VCaP (cell line): Measurements from ENCODE around the gene WDR45B.
"Not testable (repeated sequence)": the region's sequence is repeated elsewhere in the genome, so short reads cannot be mapped to it uniquely, and the experiment has no call there.

Experiments
- H3K27ac ChIP-seq: fragments of 450-650 bp; 2 replicates; pipeline ENCODE4 v1.5.1; 2017
- CTCF ChIP-seq: fragments of 450-650 bp; conservative IDR thresholded peaks from 2 replicates; pipeline ENCODE4 v1.5.1; 2017; ENCODE audit warnings: mild to moderate bottlenecking, moderate library complexity

WDR45B gene

GRCh38 chr17:82583720-82584234 is 64.5 kb downstream of the WDR45B start:
- peak overlapping the region; percentile 60 for H3K27ac ChIP-seq
- no peak for TF ChIP-seq CTCF

DNA sequence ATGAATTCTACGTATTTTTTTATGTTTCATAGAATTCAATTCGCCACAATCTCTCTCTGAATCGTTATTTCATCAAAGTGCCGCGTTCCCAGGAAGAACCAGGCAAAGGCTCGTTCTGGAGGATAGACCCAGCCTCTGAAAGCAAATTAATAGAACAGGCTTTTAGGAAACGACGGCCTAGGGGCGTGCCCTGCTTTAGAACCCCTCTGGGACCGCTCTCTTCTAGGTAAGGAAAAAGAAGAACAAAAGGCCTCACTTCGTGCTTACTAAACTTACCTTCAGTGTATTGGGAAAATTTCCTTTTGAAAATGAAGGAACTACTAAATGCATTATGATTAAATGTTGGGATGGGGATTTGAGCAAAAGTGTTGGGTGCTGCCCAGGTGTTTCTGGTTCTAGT is 65.5 kb downstream of the WDR45B start:
- no peak for TF ChIP-seq CTCF
- peak overlapping the region; percentile 60 for H3K27ac ChIP-seq

DNA sequence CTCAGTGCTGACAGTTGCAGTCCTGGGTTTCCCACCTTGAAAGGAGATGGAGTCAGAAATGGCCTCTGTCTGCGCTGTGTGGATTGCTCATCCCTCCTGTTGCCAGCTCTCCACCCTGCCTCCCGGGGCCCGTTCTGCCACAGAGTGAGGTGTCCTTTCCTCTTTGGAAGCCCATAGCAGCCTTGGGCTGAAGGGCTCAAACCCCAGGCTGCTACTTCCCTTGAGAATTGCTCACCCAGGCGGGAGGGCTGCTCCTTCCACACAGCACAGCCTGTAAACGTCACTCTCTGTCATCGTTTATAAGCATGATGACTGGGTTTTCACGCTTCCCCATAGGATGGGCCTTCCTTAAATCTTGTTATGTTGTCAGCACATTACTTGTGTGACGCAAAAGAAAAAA is 66.0 kb downstream of the WDR45B start:
- peak overlapping the region; percentile 60 for H3K27ac ChIP-seq
- no peak for TF ChIP-seq CTCF

DNA sequence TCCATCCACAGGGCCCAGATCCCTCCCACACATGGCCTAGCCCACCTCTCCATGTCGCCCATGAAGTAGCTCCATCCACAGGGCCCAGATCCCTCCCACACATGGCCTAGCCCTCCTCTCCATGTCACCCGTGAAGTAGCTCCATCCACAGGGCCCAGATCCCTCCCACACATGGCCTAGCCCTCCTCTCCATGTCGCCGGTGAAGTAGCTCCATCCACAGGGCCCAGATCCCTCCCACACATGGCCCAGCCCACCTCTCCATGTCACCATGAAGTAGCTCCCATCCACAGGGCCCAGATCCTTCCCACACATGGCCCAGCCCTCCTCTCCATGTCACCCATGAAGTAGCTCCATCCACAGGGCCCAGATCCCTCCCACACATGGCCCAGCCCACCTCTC is 68.3 kb downstream of the WDR45B start:
- H3K27ac ChIP-seq: not testable (repeated sequence)

DNA sequence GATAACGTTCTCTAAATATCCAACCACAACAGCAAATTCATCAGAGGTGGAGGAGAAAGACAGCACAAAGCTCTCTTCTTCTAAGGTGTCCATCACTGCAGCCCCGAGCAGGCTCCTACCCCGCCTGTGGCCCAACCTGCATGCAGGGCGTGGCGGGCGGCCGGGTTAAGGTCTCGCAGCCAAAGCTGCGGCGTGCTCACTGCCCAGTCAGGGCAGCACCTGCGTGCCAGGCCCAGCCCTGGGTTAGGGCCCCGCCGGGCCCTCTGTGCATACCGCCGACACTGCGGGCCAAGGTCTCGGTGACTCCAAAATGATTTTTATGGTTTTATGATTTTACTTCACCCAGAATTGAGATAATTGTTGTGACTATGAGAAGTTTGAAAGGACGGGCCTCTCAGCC is 70.9 kb downstream of the WDR45B start:
- H3K27ac ChIP-seq: no peak overlapping the region; the same call in 1 of the 2 replicates
- no peak for TF ChIP-seq CTCF

DNA sequence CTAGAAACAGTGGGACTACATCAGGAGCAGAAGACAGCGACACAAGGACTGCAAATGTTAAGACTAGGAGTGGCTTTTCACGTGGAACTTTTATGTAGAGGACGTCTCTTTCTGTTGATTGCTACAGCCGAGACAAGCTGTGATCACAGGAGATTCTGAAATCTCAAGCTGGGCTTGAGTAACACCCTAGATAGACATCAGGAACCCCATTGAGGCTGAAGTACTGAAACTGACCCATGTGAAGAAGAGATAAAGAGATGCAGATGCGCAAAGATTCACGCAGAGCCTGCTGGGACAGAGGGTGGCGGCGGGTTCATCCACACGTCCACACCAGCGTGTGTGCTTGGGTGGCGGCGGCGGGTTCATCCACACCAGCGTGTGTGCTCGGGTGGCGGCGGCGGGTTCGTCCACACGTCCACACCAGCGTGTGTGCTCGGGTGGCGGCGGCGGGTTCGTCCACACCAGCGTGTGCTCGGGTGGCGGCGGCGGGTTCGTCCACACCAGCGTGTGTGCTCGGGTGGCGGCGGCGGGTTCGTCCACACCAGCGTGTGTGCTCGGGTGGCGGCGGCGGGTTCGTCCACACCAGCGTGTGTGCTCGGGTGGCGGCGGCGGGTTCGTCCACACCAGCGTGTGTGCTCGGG is 72.5 kb downstream of the WDR45B start:
- not testable (repeated sequence) for H3K27ac ChIP-seq

DNA sequence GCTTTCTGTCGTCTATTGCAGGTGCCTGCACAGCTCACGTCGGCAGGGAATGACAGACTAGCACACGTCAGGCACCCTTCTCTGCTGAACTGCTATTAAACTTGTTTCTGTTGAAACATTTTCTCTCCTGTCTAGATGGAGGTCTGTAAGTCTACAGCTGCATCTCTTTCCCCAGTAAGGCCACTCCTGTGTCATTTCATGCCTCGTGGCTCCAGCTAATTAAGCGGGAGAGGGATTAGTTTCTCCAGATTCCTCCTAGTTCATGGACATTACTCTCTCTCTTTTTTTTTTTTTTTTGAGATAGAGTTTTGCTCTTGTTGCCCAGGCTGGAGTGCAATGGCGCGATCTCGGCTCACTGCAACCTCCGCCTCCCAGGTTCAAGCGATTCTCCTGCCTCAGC is 74.2 kb downstream of the WDR45B start:
- TF ChIP-seq CTCF: no peak
- no peak overlapping the region for H3K27ac ChIP-seq

GRCh38 chr17:82571855-82572254 is 76.4 kb downstream of the WDR45B start:
- TF ChIP-seq CTCF: no peak

DNA sequence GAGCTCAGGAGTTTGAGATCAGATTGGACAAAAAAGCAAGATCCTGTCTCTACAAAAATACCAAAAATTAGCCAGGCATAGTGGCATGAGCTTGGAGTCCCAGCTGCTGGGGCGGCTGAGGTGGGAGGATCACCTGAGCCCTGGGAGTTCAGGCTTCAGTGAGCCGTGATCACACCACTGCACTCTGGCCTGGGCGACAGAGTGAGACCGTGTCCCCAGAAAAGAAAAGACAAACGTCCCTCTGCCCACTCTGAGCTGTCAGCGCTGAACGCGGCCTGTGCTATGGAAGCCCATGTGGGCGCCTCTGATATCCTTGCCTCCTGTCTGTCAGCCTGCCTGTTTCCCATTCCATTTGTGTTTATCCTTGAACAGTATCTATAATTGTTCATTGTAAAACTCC is 78.0 kb downstream of the WDR45B start:
- H3K27ac ChIP-seq: peak overlapping the region; percentile 44; the same call in 1 of the 2 replicates
- TF ChIP-seq CTCF: no peak

More at GRCh38 chr17:82571855-82572254, 76.4 kb downstream of the WDR45B start:
- no peak overlapping the region for H3K27ac ChIP-seq
